SK-N-MC (cell line): ENCODE measurements around the gene SLC7A6OS.

Experiments
- EZH2 ChIP-seq: fragments of 200-600 bp; sonication (generic); IDR thresholded peaks from one replicate; pipeline ENCODE4 v1.6.1; 2017; ENCODE audit warnings: antibody characterized with exemption
- FOXP2 ChIP-seq: optimal IDR thresholded peaks from 2 replicates; pipeline ENCODE3; 2011; ENCODE audit warnings: mild to moderate bottlenecking, moderate library complexity; ENCODE audit not compliant: insufficient read depth; ENCODE audit errors: extremely low read length, control extremely low read depth
- POLR2AphosphoS5 ChIP-seq: IDR thresholded peaks from 2 replicates; pipeline ENCODE4 v1.6.1; 2012; ENCODE audit warnings: mild to moderate bottlenecking, low read depth, low read length, borderline replicate concordance

- TF ChIP-seq POLR2AphosphoS5 (peak; percentile 90), EZH2 (no peak), FOXP2 (no peak)
Measured at GRCh38 chr16:68310774-68311511, at the start of gene SLC7A6OS, which contains the start of gene PRMT7.
